ENCODE results near the gene MSH5. TPM values are rescaled to one million over a fixed set of nuclear protein-coding genes. Genes with fewer than 3 reads are reported as not detected.

MSH5 gene
- total and polyA plus RNA-seq, 2 of the 13 experiments (the other 11 are each of a cell fraction or from before 2014, with no cell fraction given) = 10.2 to 38.7 TPM

- TF ChIP-seq EEA1 (CRISPR knock-in tag; IDR thresholded peaks at IDR 0.05; ENCODE audit: borderline replicate concordance) (0 out of 2 replicates have a peak, but pooled peaks have one; percentile 67), ZNF44 (CRISPR knock-in tag; IDR thresholded peaks at IDR 0.05) (no peak), ZNF451 (CRISPR knock-in tag; IDR thresholded peaks at IDR 0.05) (peak; percentile 84; the same call in 1 of the 2 replicates), POLR2A (IDR thresholded peaks at IDR 0.05; ENCODE audit: insufficient read depth in 1 of 2, low read depth in 2 of 2, low read length in 2 of 2) (no peak), MXD4 (CRISPR knock-in tag; IDR thresholded peaks at IDR 0.05) (peak; percentile 32; the same call in 1 of the 2 replicates), ZBTB8A (CRISPR knock-in tag; IDR thresholded peaks at IDR 0.05; ENCODE audit: borderline replicate concordance, low read depth) (no peak), CEBPB (IDR thresholded peaks at IDR 0.05; ENCODE audit: borderline replicate concordance, low read depth, low read length) (no peak), ELF4 (CRISPR knock-in tag; IDR thresholded peaks at IDR 0.05; ENCODE audit: borderline replicate concordance) (no peak), SRSF1 (optimal IDR thresholded peaks at IDR 0.05; ENCODE audit: low read depth, low read length) (no peak), ZNF354B (CRISPR knock-in tag; IDR thresholded peaks at IDR 0.05) (no peak), CENPX (CRISPR knock-in tag; IDR thresholded peaks at IDR 0.05) (no peak), SMARCC2 (IDR thresholded peaks at IDR 0.05) (no peak), HOMEZ (CRISPR knock-in tag; IDR thresholded peaks at IDR 0.05; ENCODE audit: low read depth) (peak; percentile 48; the same call in 1 of the 2 replicates), ADNP (CRISPR knock-in tag; IDR thresholded peaks at IDR 0.05) (no peak), ZNF460 (CRISPR knock-in tag; IDR thresholded peaks at IDR 0.05; ENCODE audit: borderline replicate concordance) (no peak), ZBTB26 (CRISPR knock-in tag; IDR thresholded peaks at IDR 0.05; ENCODE audit: borderline replicate concordance) (0 out of 2 replicates have a peak, but pooled peaks have one; percentile 34), AGO2 (optimal IDR thresholded peaks at IDR 0.05; ENCODE audit: low read depth, low read length) (no peak), MED8 (CRISPR knock-in tag; IDR thresholded peaks at IDR 0.05; ENCODE audit: insufficient replicate concordance) (peak; percentile 43), TBX2 (CRISPR knock-in tag; IDR thresholded peaks at IDR 0.05; ENCODE audit: borderline replicate concordance) (peak; percentile 19; the same call in 1 of the 2 replicates), DNMT3B (CRISPR knock-in tag; conservative IDR thresholded peaks at IDR 0.05) (no peak), BRF2 (CRISPR knock-in tag; IDR thresholded peaks at IDR 0.05) (no peak), ZNF772 (CRISPR knock-in tag; IDR thresholded peaks at IDR 0.05) (no peak), SRY (CRISPR knock-in tag; IDR thresholded peaks at IDR 0.05) (no peak), RBAK (CRISPR knock-in tag; IDR thresholded peaks at IDR 0.05) (no peak), CHCHD3 (CRISPR knock-in tag; IDR thresholded peaks at IDR 0.05) (no peak), ZNF17 (CRISPR knock-in tag; IDR thresholded peaks at IDR 0.05) (no peak), SP2 (CRISPR knock-in tag; IDR thresholded peaks at IDR 0.05) (no peak)
These were observed 30.0 kb downstream of the MSH5 start (continued) for GRCh38 chr6:31769684-31770371.

Data from HepG2 (cell line).